OCI-LY7 (cell line): ENCODE measurements around the gene FBXL15. TPM values are rescaled to one million over a fixed set of nuclear protein-coding genes. Genes with fewer than 3 reads are reported as not detected.

ENCODE experiments used
- BruUV-seq: library from RNA; stranded (reverse); fragments of 400-500 nt; replicated peaks from 2 replicates; lab custom pipeline; 2021; lab: Mats Ljungman, UMichigan
- CTCF ChIA-PET: fragments of 300-600 bp; sonication (Branson Sonifier 250); formaldehyde crosslinking; loops from one replicate; lab custom pipeline; 2022; ENCODE audit warnings: antibody characterized with exemption; ENCODE audit not compliant: unreplicated experiment; lab: Charles Lee
- POLR2A ChIA-PET: fragments of 300-600 bp; sonication (Branson Sonifier 250); formaldehyde crosslinking; loops from one replicate; lab custom pipeline; 2022; ENCODE audit warnings: antibody characterized with exemption; lab: Charles Lee
- DNase-seq: peaks from one replicate; pipeline ENCODE4 v3.0.0-alpha.2; 2015; ENCODE audit warnings: low spot score
- H2AFZ ChIP-seq: fragments of 200-600 bp; sonication (generic), shearing (Covaris generic); 2 replicates; pipeline ENCODE4 v1.6.1; 2014; ENCODE audit warnings: mild to moderate bottlenecking, antibody characterized with exemption, low read length, moderate library complexity
- H3K27ac ChIP-seq: fragments of 200-600 bp; sonication (generic); 2 replicates; pipeline ENCODE4 v1.5.1; 2014; ENCODE audit warnings: mixed run types, low read depth, mild to moderate bottlenecking, moderate library complexity, low read length, inconsistent platforms; ENCODE audit not compliant: poor library complexity, severe bottlenecking
- H3K36me3 ChIP-seq: fragments of 200-600 bp; sonication (generic); 2 replicates; pipeline ENCODE4 v1.6.1; 2014; ENCODE audit warnings: mild to moderate bottlenecking, antibody characterized with exemption, low read length, moderate library complexity, mixed read lengths; ENCODE audit not compliant: insufficient read depth
- H3K4me1 ChIP-seq: fragments of 200-600 bp; sonication (generic); 2 replicates; pipeline ENCODE4 v1.5.1; 2014; ENCODE audit warnings: mild to moderate bottlenecking, low read length; ENCODE audit not compliant: insufficient read depth, poor library complexity, severe bottlenecking
- H3K4me2 ChIP-seq: fragments of 200-600 bp; sonication (generic); 2 replicates; pipeline ENCODE4 v1.6.1; 2014; ENCODE audit warnings: mild to moderate bottlenecking, low read length
- H3K4me3 ChIP-seq: fragments of 200-600 bp; sonication (generic); 2 replicates; pipeline ENCODE4 v1.5.1; 2014; ENCODE audit warnings: mild to moderate bottlenecking, low read depth, low read length; ENCODE audit not compliant: poor library complexity, severe bottlenecking
- H3K79me2 ChIP-seq: fragments of 200-600 bp; sonication (generic); 2 replicates; pipeline ENCODE4 v1.6.1; 2016; ENCODE audit warnings: low read depth, mild to moderate bottlenecking, low read length, moderate library complexity, mixed read lengths; ENCODE audit not compliant: insufficient read depth
- H3K9me2 ChIP-seq: fragments of 200-600 bp; sonication (generic); 2 replicates; pipeline ENCODE4 v1.6.1; 2016; ENCODE audit warnings: mild to moderate bottlenecking, low read length, mixed read lengths; ENCODE audit not compliant: insufficient read depth
- H3K9me3 ChIP-seq: fragments of 200-600 bp; sonication (generic); 2 replicates; pipeline ENCODE4 v1.6.1; 2014; ENCODE audit warnings: mild to moderate bottlenecking, mixed run types, low read length, mixed read lengths
- H4K20me1 ChIP-seq: fragments of 200-600 bp; sonication (generic); 2 replicates; pipeline ENCODE4 v1.6.1; 2014; ENCODE audit warnings: mild to moderate bottlenecking, antibody characterized with exemption, low read length, moderate library complexity, mixed read lengths; ENCODE audit not compliant: insufficient read depth
- EZH2phosphoT487 ChIP-seq: fragments of 200-600 bp; sonication (generic); IDR thresholded peaks from 2 replicates; pipeline ENCODE4 v1.6.1; 2018; ENCODE audit warnings: low read depth, borderline replicate concordance, mild to moderate bottlenecking, mixed run types, antibody characterized with exemption, low read length, moderate library complexity, mixed read lengths
- intact Hi-C: fragments of 100-400 bp; cut with micrococcal nuclease; formaldehyde crosslinking; loops from one replicate; pipeline ENCODE4 v1.10.0; 2022; ENCODE audit not compliant: unreplicated experiment
- total RNA-seq, 2 experiments: library from RNA; depleted of rRNA in 1 of 2; stranded (reverse); fragments of >200 nt in 1 of 2; shearing (Covaris generic) in 1 of 2; gene quantifications; 2 replicates each; pipeline ENCODE4 v1.2.3, GENCODE V29; 2014 to 2022
- TF ChIP-seq, protein P1 (sequence below): fragments of 200-600 bp; sonication (generic); conservative IDR thresholded peaks from 2 replicates; pipeline ENCODE4 v1.5.1; 2014; ENCODE audit warnings: mild to moderate bottlenecking, antibody characterized with exemption, low read length, moderate library complexity, mixed read lengths

Gene FBXL15
- total RNA-seq, 2 experiments from 2014 or later, result 13.3 to 18.2 TPM

GRCh38 chr10:102438374-102438773 lies 17.7 kb downstream of the FBXL15 start:
- Histone ChIP-seq H3K4me2 (no peak overlapping the region), H3K27ac (no peak overlapping the region), H3K4me1 (peaks cover 9% of the 10 kb centered on the region), H2AFZ (no peak overlapping the region), H3K36me3 (no peaks in the 10 kb centered on the region), H3K4me3 (no peak overlapping the region), H3K9me3 (no peaks in the 10 kb centered on the region), H3K9me2 (no peaks in the 10 kb centered on the region), H4K20me1 (no peaks in the 10 kb centered on the region), H3K79me2 (no peaks in the 10 kb centered on the region)
- no peak for DNase-seq
- POLR2A ChIA-PET, result interaction anchor here (0.7 kb wide), 1 partner anchor 1926 kb away, joined by 5 read pairs; no protein-coding TSS in a partner anchor
- no TSS peak for BruUV-seq
- no peak for TF ChIP-seq EZH2phosphoT487
- TF ChIP-seq, protein P1, sequence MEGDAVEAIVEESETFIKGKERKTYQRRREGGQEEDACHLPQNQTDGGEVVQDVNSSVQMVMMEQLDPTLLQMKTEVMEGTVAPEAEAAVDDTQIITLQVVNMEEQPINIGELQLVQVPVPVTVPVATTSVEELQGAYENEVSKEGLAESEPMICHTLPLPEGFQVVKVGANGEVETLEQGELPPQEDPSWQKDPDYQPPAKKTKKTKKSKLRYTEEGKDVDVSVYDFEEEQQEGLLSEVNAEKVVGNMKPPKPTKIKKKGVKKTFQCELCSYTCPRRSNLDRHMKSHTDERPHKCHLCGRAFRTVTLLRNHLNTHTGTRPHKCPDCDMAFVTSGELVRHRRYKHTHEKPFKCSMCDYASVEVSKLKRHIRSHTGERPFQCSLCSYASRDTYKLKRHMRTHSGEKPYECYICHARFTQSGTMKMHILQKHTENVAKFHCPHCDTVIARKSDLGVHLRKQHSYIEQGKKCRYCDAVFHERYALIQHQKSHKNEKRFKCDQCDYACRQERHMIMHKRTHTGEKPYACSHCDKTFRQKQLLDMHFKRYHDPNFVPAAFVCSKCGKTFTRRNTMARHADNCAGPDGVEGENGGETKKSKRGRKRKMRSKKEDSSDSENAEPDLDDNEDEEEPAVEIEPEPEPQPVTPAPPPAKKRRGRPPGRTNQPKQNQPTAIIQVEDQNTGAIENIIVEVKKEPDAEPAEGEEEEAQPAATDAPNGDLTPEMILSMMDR, result no peak
- CTCF ChIA-PET, result no interaction called here
- intact Hi-C loops, result no loop called here

DNA sequence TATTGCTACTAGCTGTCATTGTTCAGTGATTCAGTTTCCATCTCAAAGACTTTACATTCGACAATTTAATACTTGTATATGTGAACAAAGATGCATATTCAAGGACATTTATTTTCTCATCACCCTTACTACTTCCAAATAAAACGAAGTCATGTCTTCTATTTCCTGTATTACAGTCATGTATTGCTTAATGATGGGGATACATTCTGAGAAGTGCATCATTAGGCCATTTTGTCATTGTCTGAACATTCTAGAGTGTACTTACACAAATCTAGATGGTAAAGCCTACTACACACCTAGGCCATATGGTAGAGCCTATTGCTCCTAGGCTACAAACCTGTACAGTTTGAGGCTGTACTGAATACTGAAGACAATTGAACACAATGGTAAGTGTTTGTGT lies 24.2 kb downstream of the FBXL15 start:
- DNase-seq, result no peak
- Histone ChIP-seq H4K20me1 (no peaks in the 10 kb centered on the region), H3K36me3 (no peaks in the 10 kb centered on the region), H3K4me1 (peaks cover 19% of the 10 kb centered on the region), H3K9me3 (no peaks in the 10 kb centered on the region), H3K79me2 (no peaks in the 10 kb centered on the region), H3K27ac (no peak overlapping the region), H3K4me3 (no peak overlapping the region), H3K9me2 (no peaks in the 10 kb centered on the region), H3K4me2 (no peak overlapping the region), H2AFZ (no peak overlapping the region)
- POLR2A ChIA-PET, result no interaction called here
- TF ChIP-seq, protein P1, result no peak
- TF ChIP-seq EZH2phosphoT487, result no peak
- no TSS peak for BruUV-seq
- CTCF ChIA-PET, result no interaction called here
- intact Hi-C loops, result no loop called here

GRCh38 chr10:102449321-102450123 lies 28.9 kb downstream of the FBXL15 start:
- TSS peak; percentile 84 for BruUV-seq
- H3K79me2 ChIP-seq, result peaks cover 13% of the 10 kb centered on the region
- DNase-seq, result peak; percentile 91
- peak overlapping the region; percentile 96 for H3K4me3 ChIP-seq
- H3K36me3 ChIP-seq, result peaks cover 30% of the 10 kb centered on the region
- H4K20me1 ChIP-seq, result no peaks in the 10 kb centered on the region
- POLR2A ChIA-PET, result interaction anchor here (0.7 to 4.3 kb wide), 14 partner anchors 8 to 717 kb away, joined by 3 to 49 read pairs (median 4); no protein-coding TSS in a partner anchor
- H2AFZ ChIP-seq, result peak overlapping the region; percentile 95
- H3K9me2 ChIP-seq, result no peaks in the 10 kb centered on the region
- CTCF ChIA-PET, result interaction anchor here (0.7 to 0.8 kb wide), 3 partner anchors 14 to 106 kb away, joined by 3 to 4 read pairs (median 4); no protein-coding TSS in a partner anchor
- H3K9me3 ChIP-seq, result no peaks in the 10 kb centered on the region
- peak overlapping the region; percentile 75 for H3K4me2 ChIP-seq
- intact Hi-C loops, result loop anchor here (1.0 to 5.0 kb wide), 5 partner anchors 12 to 198 kb away; partner anchors contain the start of genes ACTR1A, CUEDC2 and SUFU
- peaks cover 33% of the 10 kb centered on the region for H3K4me1 ChIP-seq
- TF ChIP-seq, protein P1, result no peak
- no peak for TF ChIP-seq EZH2phosphoT487
- peak overlapping the region; percentile 83 for H3K27ac ChIP-seq
